NCI-H82 treated with DMSO at 0.1 percent for 48 hours (cell line): Measurements from ENCODE around the gene C2orf78.
"Not testable (repeated sequence)": the region's sequence is repeated elsewhere in the genome, so short reads cannot be mapped to it uniquely, and the experiment has no call there.

Source experiments
- DNase-seq: peaks from one replicate; lab custom pipeline; 2025; ENCODE audit not compliant: unreplicated experiment; lab: John Stamatoyannopoulos, UW

C2orf78 gene

GRCh38 chr2:73783883-73784282 lies at the start of gene C2orf78:
C2orf78 (plus strand) TSS chr2:73784183; CDS start chr2:73784310, 127 bp downstream.
- DNase-seq, result not testable (repeated sequence)

GRCh38 chr2:73736378-73736777 lies 47.6 kb upstream of the C2orf78 start:
- no peak for DNase-seq

GRCh38 chr2:73736855-73737779 lies 46.9 kb upstream of the C2orf78 start, which contains the start of gene TPRKB:
TPRKB (minus strand) TSS chr2:73737345; CDS start chr2:73734569, 2,776 bp downstream.
- DNase-seq, result peak; percentile 91

- no peak for DNase-seq
Observed at GRCh38 chr2:73739101-73739500, 44.9 kb upstream of the C2orf78 start.

GRCh38 chr2:73740767-73741166 lies 43.2 kb upstream of the C2orf78 start:
- DNase-seq, result no peak

GRCh38 chr2:73746015-73746876 lies 37.7 kb upstream of the C2orf78 start:
- DNase-seq, result no peak

- DNase-seq, result no peak
Observed at GRCh38 chr2:73746877-73747208, 37.1 kb upstream of the C2orf78 start.

- DNase-seq, result no peak
Observed at GRCh38 chr2:73749314-73749713, 34.7 kb upstream of the C2orf78 start.

GRCh38 chr2:73754332-73754731 lies 29.7 kb upstream of the C2orf78 start:
- not testable (repeated sequence) for DNase-seq

- no peak for DNase-seq
Observed at GRCh38 chr2:73759285-73759764, 24.7 kb upstream of the C2orf78 start.

GRCh38 chr2:73759904-73760303 lies 24.1 kb upstream of the C2orf78 start:
- no peak for DNase-seq

- DNase-seq, result no peak
Observed at GRCh38 chr2:73762571-73762970, 21.4 kb upstream of the C2orf78 start.

GRCh38 chr2:73764945-73765344 lies 19.0 kb upstream of the C2orf78 start:
- no peak for DNase-seq

GRCh38 chr2:73766349-73766748 lies 17.6 kb upstream of the C2orf78 start:
- DNase-seq, result no peak

GRCh38 chr2:73766994-73767393 lies 17.0 kb upstream of the C2orf78 start:
- DNase-seq, result no peak

- no peak for DNase-seq
Observed at GRCh38 chr2:73770725-73771124, 13.3 kb upstream of the C2orf78 start.

- DNase-seq, result no peak
Observed at GRCh38 chr2:73772819-73773218, 11.2 kb upstream of the C2orf78 start.

GRCh38 chr2:73776381-73776780 lies 7.6 kb upstream of the C2orf78 start:
- DNase-seq, result no peak

GRCh38 chr2:73776869-73777519 lies 7.0 kb upstream of the C2orf78 start:
- no peak for DNase-seq

- DNase-seq, result not testable (repeated sequence)
Observed at GRCh38 chr2:73778867-73779466, 5.0 kb upstream of the C2orf78 start.
